ENCODE measurements around the gene GOLGA8A.
"Not testable (repeated sequence)": the region's sequence is repeated elsewhere in the genome, so short reads cannot be mapped to it uniquely, and the experiment has no call there.

Gene GOLGA8A

DNA sequence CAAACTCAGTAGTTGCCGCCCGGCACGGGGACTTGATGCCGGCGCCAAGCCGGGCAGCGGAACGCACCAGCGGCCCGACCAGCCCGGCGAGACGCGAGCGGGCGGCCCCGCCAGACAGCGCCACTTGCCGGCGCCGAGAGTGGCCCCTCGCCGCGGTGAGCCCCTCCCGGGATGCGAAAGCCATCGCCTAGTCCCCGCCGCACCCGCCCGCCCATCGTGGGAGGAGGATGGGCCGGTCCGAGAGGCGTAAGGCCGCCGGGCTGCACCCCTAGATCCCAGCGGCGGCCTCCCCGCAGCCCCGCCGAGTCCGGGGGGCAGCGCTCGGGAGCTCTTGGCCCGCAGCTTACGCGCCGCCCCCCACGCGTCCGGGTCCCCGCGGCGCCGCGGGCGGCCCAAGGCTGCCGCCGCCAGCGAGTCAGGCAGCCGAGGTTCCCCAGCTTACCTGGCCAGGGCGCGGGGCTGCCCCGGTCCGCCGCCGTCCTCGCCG, 609 bp downstream of the GOLGA8A start:
- TF ChIP-seq TAF1 (IDR thresholded peaks at IDR 0.05; ENCODE audit: borderline replicate concordance, low read depth, low read length) (no peak), POLR2A (IDR thresholded peaks at IDR 0.05; ENCODE audit: low read depth, low read length) (no peak), POLR2AphosphoS5 (IDR thresholded peaks at IDR 0.05; ENCODE audit: low read depth, low read length) (no peak)
- FAIRE-seq (no peak), DNase-seq (ENCODE audit: insufficient read length) (peak; percentile 23)

- DNase-seq (ENCODE audit: insufficient read length) (no peak), FAIRE-seq (no peak)
- TF ChIP-seq TAF1 (IDR thresholded peaks at IDR 0.05; ENCODE audit: borderline replicate concordance, low read depth, low read length) (no peak), POLR2A (IDR thresholded peaks at IDR 0.05; ENCODE audit: low read depth, low read length) (no peak), POLR2AphosphoS5 (IDR thresholded peaks at IDR 0.05; ENCODE audit: low read depth, low read length) (no peak)
Observed at GRCh38 chr15:34436126-34436955, 1.3 kb downstream of the GOLGA8A start.

GRCh38 chr15:34435658-34436057, 1.9 kb downstream of the GOLGA8A start:
- DNase-seq (ENCODE audit: insufficient read length): no peak
- no peak for FAIRE-seq
- no peak for TF ChIP-seq TAF1 (IDR thresholded peaks at IDR 0.05; ENCODE audit: borderline replicate concordance, low read depth, low read length)
- no peak for TF ChIP-seq POLR2A (IDR thresholded peaks at IDR 0.05; ENCODE audit: low read depth, low read length)
- TF ChIP-seq POLR2AphosphoS5 (IDR thresholded peaks at IDR 0.05; ENCODE audit: low read depth, low read length): no peak

DNA sequence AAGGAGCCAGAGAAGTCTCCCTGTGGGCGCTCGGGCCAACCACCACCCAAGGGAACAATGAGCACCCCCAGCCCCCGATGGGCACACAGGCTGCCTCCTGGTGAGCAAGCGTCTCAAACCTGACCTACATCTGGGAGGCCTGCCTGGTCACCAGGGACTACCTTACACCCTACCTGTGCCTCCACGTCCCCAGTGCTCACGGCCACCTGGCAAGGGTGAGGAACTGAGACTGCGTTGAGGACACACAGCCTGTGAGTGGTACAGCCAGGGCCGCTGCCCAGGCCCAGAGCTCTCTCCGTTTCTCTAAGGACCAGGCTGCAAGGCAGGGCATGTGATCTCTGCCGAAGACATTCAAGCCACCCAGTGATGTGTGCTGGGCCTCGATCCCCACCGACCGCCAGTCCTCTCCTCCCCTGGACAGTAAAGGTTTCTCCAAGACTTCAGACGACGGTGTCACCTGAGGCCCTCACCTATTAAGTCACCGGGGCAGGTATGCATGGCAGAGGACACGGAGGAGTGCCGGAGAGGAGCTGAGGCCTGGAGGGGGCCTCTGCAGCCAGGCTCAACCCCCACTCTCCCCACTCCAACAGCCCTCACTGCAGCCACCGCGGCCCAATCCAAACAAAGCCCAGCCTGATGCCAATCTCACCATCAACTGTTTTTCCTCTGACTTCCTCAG, 2.8 kb downstream of the GOLGA8A start:
- no peak for DNase-seq (ENCODE audit: insufficient read length)
- TF ChIP-seq POLR2A (IDR thresholded peaks at IDR 0.05; ENCODE audit: low read depth, low read length): no peak
- TF ChIP-seq TAF1 (IDR thresholded peaks at IDR 0.05; ENCODE audit: borderline replicate concordance, low read depth, low read length): no peak
- no peak for TF ChIP-seq POLR2AphosphoS5 (IDR thresholded peaks at IDR 0.05; ENCODE audit: low read depth, low read length)
- FAIRE-seq: no peak

DNA sequence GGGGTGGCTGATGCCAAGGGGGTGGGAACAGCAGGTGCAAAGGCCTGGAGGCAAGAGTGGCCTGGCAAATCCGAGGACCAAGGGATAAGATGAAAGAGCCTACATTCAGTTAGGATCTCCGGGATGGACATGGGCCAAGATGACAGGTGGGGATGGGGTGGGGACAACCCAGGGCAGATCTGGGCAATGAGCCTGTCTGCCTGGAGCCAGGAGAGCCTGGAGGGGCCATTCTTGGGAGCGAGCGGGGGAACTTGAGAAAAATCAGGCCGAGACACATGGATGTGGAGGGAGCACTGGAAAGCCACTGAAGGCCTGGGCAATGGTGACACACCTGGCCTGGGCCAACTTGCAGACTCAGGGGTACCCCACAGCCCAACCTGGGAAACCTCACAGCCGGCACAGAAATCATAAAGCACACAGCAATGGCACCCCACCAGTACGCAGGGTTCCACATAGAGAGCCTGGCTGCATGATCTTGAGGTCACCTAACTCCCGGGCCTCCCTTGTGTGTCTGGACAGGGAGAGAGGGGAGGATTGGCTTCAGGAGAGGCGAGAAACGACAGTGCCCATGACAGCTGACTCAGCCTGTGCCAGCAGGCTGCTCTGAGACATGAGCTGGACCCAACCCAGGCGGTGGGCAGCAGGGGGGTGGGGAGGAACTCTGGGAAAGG, 3.5 kb downstream of the GOLGA8A start:
- not testable (repeated sequence) for DNase-seq (ENCODE audit: insufficient read length); FAIRE-seq

- FAIRE-seq; DNase-seq (ENCODE audit: insufficient read length): not testable (repeated sequence)
Observed at GRCh38 chr15:34430642-34431041, 7.0 kb downstream of the GOLGA8A start.

GRCh38 chr15:34423425-34424090, 14.1 kb downstream of the GOLGA8A start:
- DNase-seq (ENCODE audit: insufficient read length); FAIRE-seq: not testable (repeated sequence)

DNA sequence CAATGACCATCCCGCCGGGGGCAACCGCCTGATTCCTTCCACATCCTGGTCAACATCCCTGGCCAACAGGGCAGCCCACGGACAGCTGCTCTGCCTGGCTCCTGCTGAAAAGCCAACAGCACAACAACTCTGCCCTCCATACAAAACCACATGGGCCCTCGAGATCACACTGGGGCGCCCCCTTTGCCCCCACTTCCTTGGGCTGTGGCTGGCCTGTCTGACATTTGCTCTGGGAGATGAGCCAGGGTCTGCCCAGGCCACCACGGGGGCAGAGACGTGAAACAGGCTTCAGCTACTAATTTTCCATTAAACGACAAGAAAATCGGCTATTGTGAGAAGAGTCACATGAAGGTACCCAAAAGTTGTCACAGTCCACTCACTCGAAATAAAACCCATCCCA, 16.7 kb downstream of the GOLGA8A start:
- FAIRE-seq; DNase-seq (ENCODE audit: insufficient read length): not testable (repeated sequence)

DNA sequence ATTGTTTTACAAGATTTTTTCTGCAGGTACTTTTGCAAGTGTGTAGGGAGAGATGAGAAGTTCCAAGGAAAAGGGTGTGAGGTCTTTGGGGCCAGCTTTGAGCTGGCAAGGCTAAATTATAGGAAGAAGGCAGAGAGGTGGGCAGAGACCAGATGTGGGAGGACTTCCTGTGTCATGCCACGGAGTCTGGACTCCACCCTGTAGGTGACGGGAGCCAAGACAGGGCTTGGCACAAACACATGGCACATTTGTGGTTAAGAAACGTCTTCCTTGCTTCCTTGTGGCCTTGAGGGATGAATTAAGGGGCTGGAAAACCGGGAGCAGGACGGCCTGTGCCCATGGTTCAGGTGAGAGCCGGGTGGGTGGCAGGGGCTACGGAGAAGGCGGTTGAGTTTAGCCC, 19.2 kb downstream of the GOLGA8A start:
- not testable (repeated sequence) for FAIRE-seq; DNase-seq (ENCODE audit: insufficient read length)

GRCh38 chr15:34409511-34409910, 28.1 kb downstream of the GOLGA8A start:
- FAIRE-seq; DNase-seq (ENCODE audit: insufficient read length): not testable (repeated sequence)

DNA sequence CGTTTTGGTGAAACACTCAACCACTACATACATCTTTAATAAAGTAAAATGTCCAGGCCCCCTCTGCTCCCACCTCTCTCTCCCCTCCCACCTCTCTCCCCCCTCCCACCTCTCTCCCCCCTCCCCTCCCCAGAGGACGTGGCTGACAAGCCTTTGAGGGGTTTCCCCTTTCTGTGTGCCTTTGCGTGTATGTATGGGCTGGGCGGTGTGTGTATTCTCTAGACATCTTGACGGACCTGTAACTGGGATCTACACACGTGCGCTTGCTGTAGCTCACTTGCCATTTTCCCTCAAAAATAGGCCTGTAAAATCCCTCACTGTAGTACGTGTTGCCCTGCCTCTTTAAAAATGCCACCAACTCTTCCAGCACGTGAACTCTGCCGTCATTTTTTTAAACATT, 28.6 kb downstream of the GOLGA8A start:
- DNase-seq (ENCODE audit: insufficient read length); FAIRE-seq: not testable (repeated sequence)

GRCh38 chr15:34403899-34404298, 33.7 kb downstream of the GOLGA8A start:
- peak; percentile 61 for FAIRE-seq

DNA sequence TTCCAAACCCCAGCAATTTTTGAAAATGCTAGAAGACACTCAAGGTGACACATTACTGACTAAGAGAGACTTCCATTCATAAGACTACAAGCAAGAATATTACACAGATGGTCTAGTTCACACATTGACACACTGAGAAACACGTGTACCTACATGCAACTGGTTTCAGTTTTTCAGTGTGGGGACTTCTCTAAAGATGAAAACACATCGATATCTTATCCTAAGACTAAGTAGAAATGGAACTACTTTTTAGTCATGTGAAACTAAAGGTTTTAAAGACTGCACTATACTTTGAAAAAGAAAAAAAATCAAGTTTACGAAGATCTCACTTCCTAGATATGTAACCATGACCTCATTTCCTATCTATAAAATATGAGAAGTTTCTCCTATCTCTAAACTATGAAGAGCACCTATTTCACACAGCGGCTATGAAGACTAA, 34.4 kb downstream of the GOLGA8A start:
- not testable (repeated sequence) for FAIRE-seq; DNase-seq (ENCODE audit: insufficient read length)

More at GRCh38 chr15:34403899-34404298, 33.7 kb downstream of the GOLGA8A start:
- not testable (repeated sequence) for DNase-seq (ENCODE audit: insufficient read length)

GRCh38 chr15:34397637-34398259, 39.9 kb downstream of the GOLGA8A start:
- DNase-seq (ENCODE audit: insufficient read length): not testable (repeated sequence)

GRCh38 chr15:34392981-34393380, 44.6 kb downstream of the GOLGA8A start:
- not testable (repeated sequence) for FAIRE-seq; DNase-seq (ENCODE audit: insufficient read length)

More at GRCh38 chr15:34397637-34398259, 39.9 kb downstream of the GOLGA8A start:
- FAIRE-seq: not testable (repeated sequence)

DNA sequence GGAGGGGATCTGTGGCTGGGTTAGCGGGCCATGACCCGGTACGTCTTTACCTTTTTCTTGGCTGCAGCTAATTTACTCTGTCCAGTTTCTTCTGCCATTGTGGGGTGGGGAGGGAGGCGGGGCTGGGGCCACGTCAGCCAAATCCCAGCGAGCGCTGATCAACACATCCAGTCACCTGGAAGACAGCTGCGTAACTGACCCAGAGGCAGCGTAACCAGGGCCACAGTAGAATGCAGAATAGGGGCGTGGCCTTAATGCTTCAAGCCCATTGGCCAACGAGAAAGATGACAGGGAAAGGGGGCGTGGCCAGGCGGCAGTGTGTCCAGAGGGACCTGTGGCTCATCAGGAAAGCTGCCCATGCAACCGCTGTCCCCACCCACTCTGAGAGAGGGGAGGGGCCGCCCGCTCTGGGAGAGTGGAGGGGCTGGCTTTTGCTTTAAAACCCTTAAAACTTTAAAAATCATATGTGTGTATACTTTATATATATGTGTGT, 48.0 kb downstream of the GOLGA8A start:
- not testable (repeated sequence) for FAIRE-seq; DNase-seq (ENCODE audit: insufficient read length)
